IPS-20b (cell line): ENCODE results near the gene RNF31.

Source experiments
- H3K27ac ChIP-seq: one replicate; pipeline ENCODE4 v1.5.1; 2013; ENCODE audit warnings: low read length
- H3K27me3 ChIP-seq: 2 replicates; pipeline ENCODE4 v1.6.1; 2013; ENCODE audit warnings: mild to moderate bottlenecking, low read length, inconsistent platforms; ENCODE audit not compliant: insufficient read depth
- H3K36me3 ChIP-seq: 2 replicates; pipeline ENCODE4 v1.6.1; 2013; ENCODE audit warnings: low read depth, mild to moderate bottlenecking, inconsistent platforms, low read length, moderate library complexity; ENCODE audit not compliant: insufficient read depth
- H3K4me1 ChIP-seq: 2 replicates; pipeline ENCODE4 v1.6.1; 2013; ENCODE audit warnings: mild to moderate bottlenecking, control low read depth, inconsistent platforms, low read length, moderate library complexity; ENCODE audit not compliant: insufficient read depth
- H3K4me3 ChIP-seq: 2 replicates; pipeline ENCODE4 v1.5.1; 2013; ENCODE audit warnings: mild to moderate bottlenecking, low read length, inconsistent platforms
- H3K9ac ChIP-seq: 2 replicates; pipeline ENCODE4 v1.6.1; 2013; ENCODE audit warnings: low read depth, mild to moderate bottlenecking, inconsistent platforms, low read length, moderate library complexity
- H3K9me3 ChIP-seq: 2 replicates; pipeline ENCODE4 v1.6.1; 2013; ENCODE audit warnings: mild to moderate bottlenecking, low read depth, low read length, inconsistent platforms; ENCODE audit not compliant: insufficient read depth

RNF31 gene

DNA sequence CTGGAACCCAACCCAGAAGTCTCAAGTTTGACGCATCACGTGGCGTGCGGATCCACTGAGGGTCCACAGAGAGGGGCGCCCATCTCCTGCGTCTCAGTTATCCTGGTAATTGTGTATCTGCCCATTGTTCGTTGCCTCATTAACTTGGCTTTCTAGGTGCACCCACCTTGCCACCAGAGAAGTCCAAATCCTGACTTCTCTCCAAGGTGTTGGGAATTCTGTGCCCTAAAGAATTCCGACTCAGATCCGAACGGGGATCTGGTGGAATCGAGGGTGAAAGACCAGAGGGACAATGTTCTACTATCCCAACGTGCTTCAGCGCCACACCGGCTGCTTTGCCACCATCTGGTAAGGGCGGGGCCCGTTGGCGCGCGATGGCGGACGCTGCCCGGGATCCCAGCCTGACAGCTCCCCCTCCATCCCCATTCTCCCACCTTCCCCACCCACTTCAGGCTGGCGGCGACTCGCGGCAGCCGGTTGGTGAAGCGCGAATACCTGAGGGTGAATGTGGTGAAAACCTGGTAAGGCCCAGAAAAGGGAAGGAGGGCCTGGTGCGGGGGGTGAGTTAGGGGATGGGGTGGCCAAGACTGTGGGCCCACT lies 25.1 kb downstream of the RNF31 start:
- no peaks in the 10 kb centered on the region for H3K9me3 ChIP-seq
- no peak overlapping the region for H3K27ac ChIP-seq
- H3K27me3 ChIP-seq, result no peaks in the 10 kb centered on the region
- H3K9ac ChIP-seq, result no peak overlapping the region
- H3K4me3 ChIP-seq, result no peak overlapping the region
- H3K4me1 ChIP-seq, result no peaks in the 10 kb centered on the region
- H3K36me3 ChIP-seq, result no peaks in the 10 kb centered on the region

DNA sequence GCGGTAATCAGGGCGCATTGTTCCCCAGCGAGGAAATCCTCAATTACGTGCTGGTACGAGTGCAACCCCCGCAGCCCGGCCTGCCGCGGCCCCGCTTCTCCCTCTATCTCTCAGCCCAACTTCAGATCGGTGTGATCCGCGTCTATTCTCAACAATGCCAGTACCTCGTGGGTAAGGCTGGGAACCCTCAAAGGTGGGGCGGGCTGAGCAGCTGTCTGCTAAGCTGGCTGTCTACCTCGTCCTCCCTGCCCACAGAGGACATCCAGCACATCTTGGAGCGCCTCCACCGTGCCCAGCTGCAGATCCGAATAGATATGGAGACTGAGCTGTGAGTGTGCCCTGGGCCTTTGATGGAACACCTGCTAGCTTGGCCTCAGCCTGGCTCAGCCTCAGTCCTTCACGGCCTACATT lies 25.6 kb downstream of the RNF31 start:
- H3K9me3 ChIP-seq, result no peaks in the 10 kb centered on the region
- H3K27me3 ChIP-seq, result no peaks in the 10 kb centered on the region
- no peaks in the 10 kb centered on the region for H3K36me3 ChIP-seq
- no peak overlapping the region for H3K9ac ChIP-seq
- H3K27ac ChIP-seq, result no peak overlapping the region
- no peaks in the 10 kb centered on the region for H3K4me1 ChIP-seq
- no peak overlapping the region for H3K4me3 ChIP-seq

- Histone ChIP-seq H3K4me1 (no peaks in the 10 kb centered on the region), H3K9ac (no peak overlapping the region), H3K27ac (no peak overlapping the region), H3K4me3 (no peak overlapping the region), H3K9me3 (no peaks in the 10 kb centered on the region), H3K36me3 (peaks cover 31% of the 10 kb centered on the region), H3K27me3 (no peaks in the 10 kb centered on the region)
These were observed 29.3 kb downstream of the RNF31 start for GRCh38 chr14:24176599-24176998.

GRCh38 chr14:24177041-24177825 lies 29.9 kb downstream of the RNF31 start:
- no peak overlapping the region for H3K27ac ChIP-seq

DNA sequence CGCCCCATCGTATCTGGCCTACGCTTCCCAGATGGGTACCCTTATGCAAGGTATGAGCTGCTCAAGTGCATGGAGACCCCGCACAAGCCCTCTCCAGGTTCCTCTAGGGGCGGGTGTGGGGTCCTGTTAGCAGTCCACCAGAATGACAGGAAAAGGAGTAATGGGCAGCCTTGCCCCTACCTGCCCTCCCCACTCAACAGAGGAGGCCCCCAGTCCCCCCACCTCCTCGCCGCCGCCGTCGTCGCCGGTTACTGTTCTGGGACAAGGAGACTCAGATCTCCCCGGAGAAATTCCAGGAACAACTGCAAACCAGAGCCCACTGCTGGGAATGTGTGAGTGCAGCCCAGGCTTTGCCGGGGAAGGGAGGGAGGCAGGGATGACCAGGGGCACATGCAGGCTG lies 30.6 kb downstream of the RNF31 start:
- Histone ChIP-seq H3K9ac (no peak overlapping the region), H3K9me3 (no peaks in the 10 kb centered on the region), H3K36me3 (peaks cover 44% of the 10 kb centered on the region), H3K4me3 (no peak overlapping the region), H3K4me1 (no peaks in the 10 kb centered on the region), H3K27ac (no peak overlapping the region), H3K27me3 (no peaks in the 10 kb centered on the region)

More at GRCh38 chr14:24177041-24177825, 29.9 kb downstream of the RNF31 start:
- H3K4me1 ChIP-seq, result no peaks in the 10 kb centered on the region
- H3K9ac ChIP-seq, result no peak overlapping the region
- H3K27me3 ChIP-seq, result no peaks in the 10 kb centered on the region
- H3K4me3 ChIP-seq, result no peak overlapping the region
- no peaks in the 10 kb centered on the region for H3K9me3 ChIP-seq
- H3K36me3 ChIP-seq, result peaks cover 37% of the 10 kb centered on the region

DNA sequence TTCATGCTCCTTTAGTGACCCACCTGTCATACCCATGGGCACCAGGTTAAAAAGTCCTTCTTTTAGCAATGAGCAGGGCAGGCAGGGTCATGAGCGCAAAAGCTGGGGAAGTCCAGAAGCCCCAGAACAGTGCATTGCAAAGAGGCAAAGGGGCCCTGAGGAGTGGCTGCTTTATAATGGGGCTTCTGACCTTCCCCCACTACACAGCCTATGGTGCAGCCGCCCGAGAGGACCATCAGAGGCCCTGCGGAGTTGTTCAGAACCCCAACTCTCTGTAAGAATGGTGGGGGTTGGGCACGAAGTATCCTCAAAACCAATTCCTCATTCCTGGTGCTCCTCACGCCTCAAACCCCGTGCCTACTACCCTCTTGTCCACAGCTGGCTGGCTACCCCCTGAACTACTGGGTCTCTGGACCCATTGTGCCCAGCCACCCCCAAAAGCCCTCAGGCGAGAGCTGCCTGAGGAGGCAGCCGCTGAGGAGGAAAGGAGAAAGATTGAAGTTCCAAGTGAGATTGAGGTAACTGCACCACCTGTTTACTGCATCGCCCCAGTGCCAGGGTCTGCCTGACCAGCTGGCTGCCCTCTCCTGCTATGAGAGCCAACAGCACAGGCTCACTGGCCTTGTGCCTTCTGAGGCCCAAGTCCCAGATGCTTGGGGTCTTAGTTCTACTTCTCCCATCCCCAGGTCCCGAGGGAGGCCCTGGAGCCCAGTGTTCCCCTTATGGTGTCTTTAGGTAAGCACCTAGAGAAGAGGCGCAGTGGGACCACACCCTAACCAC lies 31.3 kb downstream of the RNF31 start:
- Histone ChIP-seq H3K27ac (no peak overlapping the region), H3K4me3 (no peak overlapping the region), H3K4me1 (no peaks in the 10 kb centered on the region), H3K27me3 (no peaks in the 10 kb centered on the region), H3K36me3 (peaks cover 51% of the 10 kb centered on the region), H3K9me3 (no peaks in the 10 kb centered on the region), H3K9ac (no peak overlapping the region)

DNA sequence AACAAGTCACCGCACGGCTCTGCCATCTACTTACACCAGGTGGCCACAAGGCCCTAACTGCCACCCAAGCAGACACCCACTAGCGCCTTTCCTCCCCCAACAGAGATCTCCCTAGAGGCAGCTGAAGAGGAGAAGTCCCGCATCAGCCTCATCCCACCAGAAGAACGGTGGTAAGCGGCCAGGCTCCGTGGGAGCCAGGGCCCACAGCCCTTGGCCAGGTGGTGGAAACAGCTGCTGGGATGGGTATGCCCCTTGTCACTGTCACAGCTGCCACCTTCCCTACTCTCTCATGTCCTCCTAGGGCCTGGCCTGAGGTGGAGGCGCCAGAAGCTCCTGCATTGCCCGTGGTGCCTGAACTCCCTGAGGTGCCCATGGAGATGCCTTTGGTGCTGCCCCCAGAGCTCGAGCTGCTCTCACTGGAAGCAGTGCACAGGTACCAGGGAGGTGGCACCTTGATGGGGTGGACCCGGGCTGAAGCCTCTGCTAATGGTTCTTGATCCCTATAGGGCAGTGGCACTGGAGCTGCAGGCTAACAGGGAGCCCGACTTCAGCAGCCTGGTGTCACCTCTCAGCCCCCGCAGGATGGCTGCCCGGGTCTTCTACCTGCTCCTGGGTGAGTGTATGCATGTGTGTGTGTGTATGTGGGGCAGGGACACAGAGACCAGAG lies 32.1 kb downstream of the RNF31 start:
- peaks cover 58% of the 10 kb centered on the region for H3K36me3 ChIP-seq
- no peaks in the 10 kb centered on the region for H3K27me3 ChIP-seq
- H3K9ac ChIP-seq, result no peak overlapping the region
- no peak overlapping the region for H3K27ac ChIP-seq
- H3K9me3 ChIP-seq, result no peaks in the 10 kb centered on the region
- H3K4me3 ChIP-seq, result no peak overlapping the region
- no peaks in the 10 kb centered on the region for H3K4me1 ChIP-seq

DNA sequence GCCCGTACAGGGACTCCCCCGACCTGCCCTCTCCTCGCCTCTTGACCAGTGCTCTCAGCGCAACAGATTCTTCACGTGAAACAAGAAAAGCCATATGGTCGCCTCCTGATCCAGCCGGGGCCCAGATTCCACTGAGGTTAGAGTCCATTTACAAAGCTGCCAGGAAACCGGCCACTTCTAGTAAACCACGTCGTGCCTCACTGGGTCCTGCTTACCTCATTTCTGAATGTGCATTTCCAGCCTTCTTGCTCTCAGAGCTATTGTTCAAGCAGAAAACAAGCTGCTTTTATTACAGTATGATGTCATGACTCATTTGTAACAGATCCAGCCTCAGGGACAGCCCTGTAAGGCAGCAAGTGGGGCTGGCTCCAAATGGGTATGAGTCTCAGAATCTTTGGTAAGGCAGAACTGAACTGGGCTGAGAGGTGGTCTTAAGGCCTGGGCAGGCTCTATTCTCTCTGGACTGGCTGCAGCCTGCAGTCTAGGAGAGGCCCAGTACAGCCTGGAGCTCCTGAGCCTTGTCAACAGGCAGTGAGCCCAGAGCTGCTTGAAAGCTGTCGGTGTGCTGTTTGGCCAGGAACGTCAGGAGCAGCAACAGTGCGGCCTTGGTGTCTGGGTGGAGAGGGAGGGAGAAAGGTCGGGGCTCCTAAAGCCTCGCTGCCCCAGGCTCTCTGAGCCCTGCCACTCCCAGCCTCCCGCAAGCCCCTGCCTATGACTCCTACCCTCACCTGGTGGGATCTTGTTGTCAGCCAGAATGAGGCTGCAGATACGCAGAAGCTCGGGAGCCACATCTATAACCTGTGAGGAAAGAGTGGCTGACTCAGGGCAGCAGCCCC lies 32.9 kb downstream of the RNF31 start:
- H3K27ac ChIP-seq, result no peak overlapping the region
- H3K36me3 ChIP-seq, result peaks cover 66% of the 10 kb centered on the region
- no peaks in the 10 kb centered on the region for H3K9me3 ChIP-seq
- no peak overlapping the region for H3K9ac ChIP-seq
- H3K27me3 ChIP-seq, result no peaks in the 10 kb centered on the region
- H3K4me3 ChIP-seq, result no peak overlapping the region
- no peaks in the 10 kb centered on the region for H3K4me1 ChIP-seq

DNA sequence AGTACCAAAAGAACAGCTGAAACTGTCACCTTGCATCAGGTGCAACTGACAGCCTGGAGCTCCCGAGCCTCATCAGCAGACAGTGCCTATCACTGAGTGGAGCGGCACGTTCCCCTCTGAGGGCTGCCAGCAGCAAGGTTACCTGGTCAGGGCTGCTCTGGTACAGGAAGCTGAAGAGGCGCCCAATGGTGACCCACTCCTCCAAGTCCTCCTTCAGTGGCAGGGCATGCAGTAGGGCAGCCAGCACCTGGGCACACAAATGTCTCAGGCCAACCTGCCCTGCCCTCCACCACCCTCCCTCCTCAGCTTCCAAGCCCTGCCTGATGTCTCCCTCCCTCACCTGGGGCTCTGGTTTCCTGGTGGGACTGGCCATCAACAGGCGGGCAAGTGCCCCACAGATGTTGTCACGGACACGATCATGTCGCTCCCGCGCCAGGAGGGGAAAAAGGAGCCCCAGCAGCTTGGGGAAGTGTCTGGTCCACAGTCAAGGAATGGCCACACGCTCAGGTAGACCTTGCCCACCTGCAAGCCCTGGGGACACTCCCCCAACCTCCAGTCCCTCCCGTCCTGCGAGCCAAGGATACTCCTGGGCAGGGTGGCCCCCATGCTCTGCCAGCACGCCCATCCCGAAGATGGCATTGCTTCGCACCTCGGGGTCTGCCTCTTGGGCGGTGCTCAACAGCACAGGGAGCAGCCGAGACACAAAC lies 34.2 kb downstream of the RNF31 start:
- Histone ChIP-seq H3K9me3 (no peaks in the 10 kb centered on the region), H3K4me3 (no peak overlapping the region), H3K36me3 (peaks cover 79% of the 10 kb centered on the region), H3K9ac (no peak overlapping the region), H3K27ac (no peak overlapping the region), H3K4me1 (no peaks in the 10 kb centered on the region), H3K27me3 (no peaks in the 10 kb centered on the region)

DNA sequence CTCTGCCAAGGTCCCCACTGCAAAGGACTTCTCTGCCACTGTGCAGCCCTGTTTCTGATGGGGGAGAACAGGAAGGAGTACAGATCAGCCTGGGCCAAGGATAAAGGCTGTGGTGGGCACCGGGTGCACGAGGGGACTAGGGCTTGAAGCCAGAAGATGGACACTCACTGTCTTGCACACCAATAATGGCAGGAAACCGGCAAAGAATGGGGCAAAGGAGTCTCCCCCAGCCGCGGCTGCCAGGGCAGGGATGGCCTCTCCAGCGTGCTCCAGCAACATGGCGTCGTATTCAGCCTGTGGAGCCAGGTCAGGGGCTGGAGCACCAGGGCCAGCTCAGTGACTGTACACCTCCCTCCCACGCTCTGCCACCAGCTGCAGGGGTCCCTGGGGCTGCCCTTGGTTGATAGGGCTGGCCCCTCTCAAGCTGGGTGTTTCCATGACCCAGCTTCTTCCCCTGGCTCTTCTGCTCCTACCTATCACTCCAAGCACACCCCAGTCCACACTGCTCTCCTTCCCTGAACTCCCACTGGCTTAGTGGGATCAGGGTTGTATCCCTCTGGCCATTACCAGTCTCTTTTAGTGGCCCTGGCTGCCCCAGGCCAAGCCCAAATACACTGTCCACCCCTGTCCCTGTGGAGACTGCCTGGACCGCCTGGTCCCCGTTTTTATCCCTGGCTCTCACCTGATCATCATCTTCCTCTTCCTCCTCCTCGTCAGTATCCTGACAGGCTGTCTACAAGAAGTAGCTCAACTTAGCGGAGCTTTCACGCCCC lies 35.0 kb downstream of the RNF31 start:
- no peaks in the 10 kb centered on the region for H3K9me3 ChIP-seq
- no peak overlapping the region for H3K27ac ChIP-seq
- peaks cover 87% of the 10 kb centered on the region for H3K36me3 ChIP-seq
- H3K4me1 ChIP-seq, result no peaks in the 10 kb centered on the region
- no peak overlapping the region for H3K4me3 ChIP-seq
- H3K27me3 ChIP-seq, result no peaks in the 10 kb centered on the region
- H3K9ac ChIP-seq, result no peak overlapping the region
